Suprapubic skin (tissue), 4 donors: ENCODE measurements around the gene SLC26A9.

ENCODE experiments used
- CTCF ChIP-seq, 2 donors: fragments of 200-600 bp in 1 of 2; fragments of 450-650 bp in 1 of 2; sonication (generic) in 1 of 2; IDR thresholded peaks; one replicate each; pipeline ENCODE4 v1.5.1; 2016 to 2019; ENCODE audit warnings: antibody characterized with exemption in 2 of 2, mild to moderate bottlenecking in 1 of 2, moderate library complexity in 1 of 2
- EP300 ChIP-seq: sonication (generic); formaldehyde crosslinking; IDR thresholded peaks from one replicate; pipeline ENCODE4 v1.6.1; 2017; ENCODE audit warnings: antibody characterized with exemption
- POLR2A ChIP-seq, 2 donors: fragments of 450-650 bp; IDR thresholded peaks; one replicate each; pipeline ENCODE4 v1.6.1; 2017; ENCODE audit warnings: antibody characterized with exemption in 2 of 2, mild to moderate bottlenecking in 2 of 2, moderate library complexity in 2 of 2
- POLR2AphosphoS5 ChIP-seq, 3 donors: sonication (generic); formaldehyde crosslinking; IDR thresholded peaks; one replicate each; pipeline ENCODE4 v1.6.1; 2017; ENCODE audit warnings: antibody characterized with exemption in 3 of 3

- TF ChIP-seq CTCF (IDR thresholded peaks at IDR 0.05) (no peak), POLR2A (IDR thresholded peaks at IDR 0.05) (no peak), POLR2AphosphoS5 (IDR thresholded peaks at IDR 0.05) (no peak), EP300 (no peak)
These were observed 16.5 kb upstream of the SLC26A9 start for GRCh38 chr1:205959789-205960188.
